Measurements from ENCODE around the gene COPB1.

COPB1 gene

DNA sequence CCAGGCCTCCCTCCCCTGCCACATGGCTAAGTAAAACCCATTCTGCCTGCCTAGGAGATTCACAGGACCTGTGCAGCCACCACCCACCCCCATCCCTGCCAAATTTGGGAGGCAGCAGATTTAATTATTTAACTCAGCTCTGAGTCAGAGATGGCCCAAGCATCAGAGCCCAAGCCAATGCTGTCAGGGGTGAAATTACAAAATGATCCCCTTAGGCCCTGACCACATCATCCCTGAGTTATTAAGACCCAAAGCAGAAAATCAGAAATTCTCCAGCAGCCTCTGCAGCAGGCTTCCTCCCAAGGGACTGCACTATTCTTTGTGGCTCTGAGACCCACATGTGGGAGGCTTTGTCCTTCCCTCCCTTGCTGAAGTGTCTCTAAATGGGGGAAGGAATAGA lies 87.8 kb downstream of the COPB1 start:
- in situ Hi-C loops (cut with MboI; ENCODE audit: low pct_unique_long_range_greater_than_20kb, low sequenced_read_pairs), result no loop called here
- DNase-seq, result no peak

DNA sequence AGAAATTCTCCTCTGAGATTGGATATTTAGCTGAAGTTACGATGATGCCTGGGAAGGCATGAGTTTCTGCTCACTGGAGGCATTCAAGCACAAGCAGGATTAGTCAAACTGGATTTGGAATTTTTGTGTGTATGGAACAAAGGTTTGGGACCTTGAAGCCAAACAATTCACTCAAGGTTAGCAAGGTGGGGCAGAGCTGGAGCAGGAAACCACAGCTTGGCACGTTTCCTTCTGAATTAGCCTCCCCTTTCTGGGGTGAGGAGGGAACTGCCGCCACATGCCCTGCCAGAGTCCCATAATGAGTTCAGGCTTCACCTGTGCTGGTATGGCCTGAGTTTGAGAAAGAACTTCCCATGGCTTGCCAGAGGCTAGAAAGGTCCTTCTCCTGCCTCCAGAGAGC lies 89.7 kb downstream of the COPB1 start:
- DNase-seq, result no peak
- in situ Hi-C loops (cut with MboI; ENCODE audit: low pct_unique_long_range_greater_than_20kb, low sequenced_read_pairs), result no loop called here

DNA sequence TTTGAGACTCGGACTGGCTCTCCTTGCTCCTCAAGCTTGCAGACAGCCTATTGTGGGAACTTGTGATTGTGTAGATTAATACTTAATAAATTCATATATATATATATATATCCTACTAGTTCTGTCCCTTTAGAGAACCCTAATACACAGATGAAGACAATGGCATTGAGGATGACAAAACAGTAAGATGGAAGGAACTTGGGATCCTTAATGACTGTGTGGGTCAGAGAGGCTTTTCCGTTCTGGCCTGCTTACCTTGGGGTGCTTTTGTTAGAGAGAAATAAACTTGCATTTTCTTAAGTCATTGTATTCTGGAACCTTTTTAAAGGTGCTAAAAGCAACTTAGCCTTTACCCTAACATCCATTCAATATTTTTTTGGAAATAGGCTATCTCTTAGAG lies 91.0 kb downstream of the COPB1 start:
- in situ Hi-C loops (cut with MboI; ENCODE audit: low pct_unique_long_range_greater_than_20kb, low sequenced_read_pairs), result no loop called here

More for the DNA sequence above, 91.0 kb downstream of the COPB1 start:
- DNase-seq, result no peak

Data from KBM-7 (cell line).